Esophagus squamous epithelium (tissue), 5 donors: Measurements from ENCODE around the gene BMX. TPM values are rescaled to one million over a fixed set of nuclear protein-coding genes. Genes with fewer than 3 reads are reported as not detected.

ENCODE experiments used
- DNase-seq: peaks from one replicate; lab custom pipeline; 2025; lab: John Stamatoyannopoulos, UW
- H3K27ac ChIP-seq, 4 donors: fragments of 200-600 bp; sonication (generic); one replicate each; pipeline ENCODE4 v1.5.1; 2016 to 2019; ENCODE audit warnings: mild to moderate bottlenecking in 1 of 4
- H3K27me3 ChIP-seq, 4 donors: fragments of 200-600 bp; sonication (generic); 1 replicate in 3 of 4; 2 replicates in 1 of 4; pipeline versions ENCODE4 v1.5.1 to v1.6.0; 2017 to 2021; ENCODE audit warnings: antibody characterized with exemption in 1 of 4
- H3K36me3 ChIP-seq, 3 donors: fragments of 200-600 bp; sonication (generic); one replicate each; pipeline ENCODE4 v1.5.1; 2016 to 2019
- H3K4me1 ChIP-seq, 3 donors: fragments of 200-600 bp; sonication (generic); one replicate each; pipeline ENCODE4 v1.5.1; 2017 to 2019
- H3K4me3 ChIP-seq, 4 donors: fragments of 200-600 bp; sonication (generic); 1 replicate in 3 of 4; 2 replicates in 1 of 4; pipeline ENCODE4 v1.5.1; 2016 to 2019; ENCODE audit warnings: mild to moderate bottlenecking in 2 of 4, moderate library complexity in 1 of 4
- H3K9me3 ChIP-seq, 3 donors: fragments of 200-600 bp; sonication (generic); one replicate each; pipeline ENCODE4 v1.5.1; 2016 to 2019
- POLR2A ChIP-seq, 4 donors: fragments of 450-650 bp; IDR thresholded peaks; one replicate each; pipeline ENCODE4 v1.6.1; 2017; ENCODE audit warnings: antibody characterized with exemption in 4 of 4, mild to moderate bottlenecking in 4 of 4, moderate library complexity in 3 of 4
- WGBS, 2 donors: methylation state at CpG; one replicate each; pipeline ENCODE4 v1.1.5; 2018; 5-methylcytosine and 5-hydroxymethylcytosine counted together
- intact Hi-C: fragments of 100-400 bp; cut with DNase I; formaldehyde crosslinking; loops from one replicate; pipeline ENCODE4 v1.15.0; 2022
- total RNA-seq, 4 donors: library from RNA; depleted of rRNA; stranded (reverse); fragments of >200 nt; gene quantifications; one replicate each; pipeline ENCODE4 v1.1.0, GENCODE V29; 2016
- TF ChIP-seq, protein P1 (sequence below), 6 experiments: fragments of 450-650 bp in 4 of 6; fragments of 200-600 bp in 2 of 6; sonication (generic) in 2 of 6; IDR thresholded peaks; one replicate each; pipeline ENCODE4 v1.5.1; 2016 to 2019; ENCODE audit warnings: antibody characterized with exemption in 6 of 6, mild to moderate bottlenecking in 4 of 6, moderate library complexity in 4 of 6
- donor health status: DM: yes; HTN: yes; CAD: no.

BMX gene
- total RNA-seq, 4 donors from 2014 or later, result 0.79 to 2.5 (median 1.2) TPM; not detected in 1

DNA sequence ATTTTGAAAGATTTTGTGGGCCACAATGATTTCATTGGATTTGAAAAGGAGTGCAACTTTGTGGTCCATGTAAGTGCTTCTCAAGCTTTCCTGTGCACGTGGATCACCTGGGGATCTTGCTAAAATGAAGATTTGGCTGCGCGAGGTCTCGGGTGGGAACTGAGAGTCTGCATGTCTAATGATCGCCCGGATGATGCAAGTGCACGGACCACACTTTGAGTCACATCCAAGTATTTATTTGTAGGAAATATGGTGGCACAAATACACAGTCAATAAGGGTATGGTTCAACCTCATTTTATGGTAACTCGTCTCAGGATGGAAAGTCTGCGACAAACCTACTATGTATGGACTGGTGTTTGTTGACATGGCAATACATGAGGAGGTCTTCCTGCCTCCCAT lies 899 bp downstream of the BMX start:
- H3K4me3 ChIP-seq, result no peak overlapping the region

DNA sequence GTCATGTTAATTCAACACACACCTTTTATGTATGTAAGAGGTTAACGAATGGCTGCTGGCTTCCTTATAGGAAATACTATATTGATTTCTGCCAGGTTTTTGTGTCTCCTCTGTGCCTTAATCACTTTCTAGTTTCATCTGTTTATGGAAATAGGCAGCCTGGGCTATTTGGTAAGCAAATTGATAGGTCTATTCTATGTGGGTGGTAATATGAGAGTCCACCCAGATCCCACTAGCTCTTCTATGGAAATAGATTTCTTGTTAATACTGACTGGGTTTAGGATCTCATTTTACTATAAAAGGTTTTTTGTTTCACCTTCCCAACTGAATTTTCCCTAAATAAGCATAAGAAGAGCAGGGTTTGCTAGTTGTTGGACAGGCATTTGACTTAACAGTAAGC lies 4.1 kb downstream of the BMX start:
- Histone ChIP-seq H3K9me3 (no peaks in the 10 kb centered on the region), H3K27me3 (no peaks in the 10 kb centered on the region), H3K4me1 (no peaks in the 10 kb centered on the region), H3K27ac (peak overlapping the region in 3 of 4 donors; percentile 30 to 68 (median 64)), H3K36me3 (no peaks in the 10 kb centered on the region), H3K4me3 (no peak overlapping the region)
- 55 to 59% methylated on average over 1 of the region's 1 CpG for WGBS, 2 donors
- no peak for TF ChIP-seq POLR2A (IDR thresholded peaks at IDR 0.05)
- TF ChIP-seq, protein P1, sequence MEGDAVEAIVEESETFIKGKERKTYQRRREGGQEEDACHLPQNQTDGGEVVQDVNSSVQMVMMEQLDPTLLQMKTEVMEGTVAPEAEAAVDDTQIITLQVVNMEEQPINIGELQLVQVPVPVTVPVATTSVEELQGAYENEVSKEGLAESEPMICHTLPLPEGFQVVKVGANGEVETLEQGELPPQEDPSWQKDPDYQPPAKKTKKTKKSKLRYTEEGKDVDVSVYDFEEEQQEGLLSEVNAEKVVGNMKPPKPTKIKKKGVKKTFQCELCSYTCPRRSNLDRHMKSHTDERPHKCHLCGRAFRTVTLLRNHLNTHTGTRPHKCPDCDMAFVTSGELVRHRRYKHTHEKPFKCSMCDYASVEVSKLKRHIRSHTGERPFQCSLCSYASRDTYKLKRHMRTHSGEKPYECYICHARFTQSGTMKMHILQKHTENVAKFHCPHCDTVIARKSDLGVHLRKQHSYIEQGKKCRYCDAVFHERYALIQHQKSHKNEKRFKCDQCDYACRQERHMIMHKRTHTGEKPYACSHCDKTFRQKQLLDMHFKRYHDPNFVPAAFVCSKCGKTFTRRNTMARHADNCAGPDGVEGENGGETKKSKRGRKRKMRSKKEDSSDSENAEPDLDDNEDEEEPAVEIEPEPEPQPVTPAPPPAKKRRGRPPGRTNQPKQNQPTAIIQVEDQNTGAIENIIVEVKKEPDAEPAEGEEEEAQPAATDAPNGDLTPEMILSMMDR (IDR thresholded peaks at IDR 0.05), result no peak
- no peak for DNase-seq
- intact Hi-C loops, result no loop called here

More for the DNA sequence above, 899 bp downstream of the BMX start:
- no peaks in the 10 kb centered on the region for H3K27me3 ChIP-seq
- TF ChIP-seq POLR2A (IDR thresholded peaks at IDR 0.05), result no peak
- TF ChIP-seq, protein P1 (IDR thresholded peaks at IDR 0.05), result no peak
- no peak for DNase-seq
- WGBS, 2 donors, result 82 to 90% methylated on average over 6 to 8 of the region's 9 CpGs
- H3K27ac ChIP-seq, result no peak overlapping the region
- intact Hi-C loops, result no loop called here
- H3K9me3 ChIP-seq, result no peaks in the 10 kb centered on the region
- H3K4me1 ChIP-seq, result peaks cover 0 to 13% (median 0%) of the 10 kb centered on the region in 3 donors
- H3K36me3 ChIP-seq, result no peaks in the 10 kb centered on the region

DNA sequence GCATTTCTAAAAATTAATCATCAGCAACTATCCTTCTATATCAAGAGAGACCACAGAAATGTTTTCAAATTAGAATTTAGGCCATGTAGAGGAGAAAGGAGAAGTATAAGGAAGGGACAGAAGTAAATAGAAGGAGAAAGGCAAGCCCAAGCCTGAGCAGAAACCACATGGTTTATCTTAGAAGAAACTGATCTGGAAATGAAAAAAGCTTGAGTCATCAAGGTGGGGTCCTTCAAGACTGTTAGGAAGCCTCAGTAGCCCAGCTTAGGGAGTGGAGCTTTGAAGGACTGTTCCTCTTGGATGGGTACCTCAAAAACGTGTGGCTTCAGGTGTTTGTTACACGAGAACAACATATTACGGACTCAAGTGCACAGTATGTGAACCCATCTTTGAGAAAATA lies 4.5 kb downstream of the BMX start:
- WGBS, 2 donors, result 23 to 42% methylated on average over 3 of the region's 3 CpGs
- intact Hi-C loops, result no loop called here
- no peak for DNase-seq
- Histone ChIP-seq H3K27ac (peak overlapping the region in 3 of 4 donors; percentile 30 to 68 (median 64)), H3K36me3 (no peaks in the 10 kb centered on the region), H3K27me3 (no peaks in the 10 kb centered on the region), H3K4me1 (no peaks in the 10 kb centered on the region), H3K4me3 (no peak overlapping the region), H3K9me3 (no peaks in the 10 kb centered on the region)
- no peak for TF ChIP-seq POLR2A (IDR thresholded peaks at IDR 0.05)
- TF ChIP-seq, protein P1 (IDR thresholded peaks at IDR 0.05), result no peak

DNA sequence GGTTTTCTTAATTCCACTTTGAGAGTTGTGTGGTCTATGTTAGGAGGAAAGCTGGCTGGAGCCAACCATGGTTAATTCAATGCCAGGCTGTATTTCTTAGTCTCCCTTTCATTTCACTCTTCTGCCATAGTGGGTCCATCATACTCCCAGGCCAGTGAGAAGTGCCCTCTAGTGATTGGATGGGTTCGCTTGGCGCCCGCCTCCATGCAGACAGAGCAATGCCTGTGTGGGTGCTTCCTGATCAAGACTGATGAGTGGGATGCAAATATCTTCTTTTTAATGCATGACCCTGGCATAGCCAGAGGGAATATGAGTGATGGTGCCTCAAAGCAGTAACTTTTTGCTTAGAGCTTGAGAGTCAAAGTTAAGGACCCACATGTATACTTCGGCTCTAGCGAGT lies 6.4 kb downstream of the BMX start:
- Histone ChIP-seq H3K27ac (no peak overlapping the region), H3K27me3 (no peaks in the 10 kb centered on the region), H3K9me3 (no peaks in the 10 kb centered on the region), H3K36me3 (no peaks in the 10 kb centered on the region), H3K4me1 (no peaks in the 10 kb centered on the region), H3K4me3 (no peak overlapping the region)
- 90 to 93% methylated on average over 2 of the region's 5 CpGs for WGBS, 2 donors
- intact Hi-C loops, result no loop called here
- DNase-seq, result no peak
- TF ChIP-seq, protein P1 (IDR thresholded peaks at IDR 0.05), result no peak
- TF ChIP-seq POLR2A (IDR thresholded peaks at IDR 0.05), result no peak

DNA sequence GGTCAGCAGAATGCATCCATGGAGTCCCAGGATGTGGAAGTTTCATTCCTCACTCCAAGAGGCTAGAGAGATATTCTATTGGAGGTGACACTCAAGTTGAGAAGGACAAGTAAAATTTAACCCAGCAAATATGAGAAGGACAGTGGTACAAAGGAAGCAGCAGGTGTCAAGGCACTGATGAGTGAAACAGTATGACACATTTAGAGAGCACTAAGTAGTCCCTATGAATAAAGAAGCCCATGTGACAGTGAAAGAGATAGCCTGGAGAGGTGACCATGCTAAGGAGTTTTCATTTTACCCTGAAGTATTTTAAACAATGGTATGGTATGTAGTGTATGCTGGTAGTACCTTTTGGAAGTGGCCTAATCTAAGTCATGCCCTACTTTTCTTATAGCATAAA lies 9.2 kb downstream of the BMX start:
- intact Hi-C loops, result no loop called here
- no peaks in the 10 kb centered on the region for H3K27me3 ChIP-seq
- H3K4me1 ChIP-seq, result no peaks in the 10 kb centered on the region
- no peaks in the 10 kb centered on the region for H3K36me3 ChIP-seq
- no peak for DNase-seq
- no peak overlapping the region for H3K4me3 ChIP-seq
- H3K27ac ChIP-seq, result no peak overlapping the region
- TF ChIP-seq POLR2A (IDR thresholded peaks at IDR 0.05), result no peak
- TF ChIP-seq, protein P1 (IDR thresholded peaks at IDR 0.05), result no peak
- no peaks in the 10 kb centered on the region for H3K9me3 ChIP-seq
